Left renal pelvis (tissue), 4 donors: ENCODE measurements around the gene LZTS2. TPM values are rescaled to one million over a fixed set of nuclear protein-coding genes. Genes with fewer than 3 reads are reported as not detected.
"Not testable (repeated sequence)": the region's sequence is repeated elsewhere in the genome, so short reads cannot be mapped to it uniquely, and the experiment has no call there.

Source experiments
- DNase-seq, 4 donors: peaks; one replicate each; pipeline ENCODE4 v3.0.0-alpha.2; 2013; ENCODE audit warnings: low read depth in 4 of 4, low spot score in 3 of 4
- polyA plus RNA-seq, 4 donors: library from polyadenylated mRNA; unstranded; fragments of 120-200 nt; gene quantifications; one replicate each; pipeline ENCODE4 v1.2.1, GENCODE V29; 2013; ENCODE audit not compliant: insufficient read length in 4 of 4

LZTS2 gene, protein sequence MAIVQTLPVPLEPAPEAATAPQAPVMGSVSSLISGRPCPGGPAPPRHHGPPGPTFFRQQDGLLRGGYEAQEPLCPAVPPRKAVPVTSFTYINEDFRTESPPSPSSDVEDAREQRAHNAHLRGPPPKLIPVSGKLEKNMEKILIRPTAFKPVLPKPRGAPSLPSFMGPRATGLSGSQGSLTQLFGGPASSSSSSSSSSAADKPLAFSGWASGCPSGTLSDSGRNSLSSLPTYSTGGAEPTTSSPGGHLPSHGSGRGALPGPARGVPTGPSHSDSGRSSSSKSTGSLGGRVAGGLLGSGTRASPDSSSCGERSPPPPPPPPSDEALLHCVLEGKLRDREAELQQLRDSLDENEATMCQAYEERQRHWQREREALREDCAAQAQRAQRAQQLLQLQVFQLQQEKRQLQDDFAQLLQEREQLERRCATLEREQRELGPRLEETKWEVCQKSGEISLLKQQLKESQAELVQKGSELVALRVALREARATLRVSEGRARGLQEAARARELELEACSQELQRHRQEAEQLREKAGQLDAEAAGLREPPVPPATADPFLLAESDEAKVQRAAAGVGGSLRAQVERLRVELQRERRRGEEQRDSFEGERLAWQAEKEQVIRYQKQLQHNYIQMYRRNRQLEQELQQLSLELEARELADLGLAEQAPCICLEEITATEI
- polyA plus RNA-seq, result 10 to 100 TPM; 47.0 to 75.9 (median 48.5) TPM

DNA sequence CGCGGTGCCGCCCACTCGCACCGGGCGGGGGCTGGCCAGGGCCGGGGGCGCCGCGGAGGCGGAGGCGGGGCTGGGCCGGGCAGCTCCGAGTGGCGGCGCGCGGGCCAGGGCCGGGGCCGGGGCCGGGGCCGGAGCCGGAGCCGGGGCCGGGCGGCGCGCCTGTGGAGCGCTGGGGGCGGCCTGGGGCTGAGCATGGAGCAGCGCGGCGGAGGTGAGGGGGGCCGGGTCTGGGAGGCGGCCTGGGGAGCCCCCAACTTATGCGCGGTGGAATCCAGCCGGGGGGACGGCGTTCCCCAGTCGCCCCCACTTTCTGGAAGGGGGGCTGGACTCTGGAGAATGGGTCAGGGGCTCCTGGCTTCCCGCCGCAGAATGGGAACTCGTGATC, at the start of gene LZTS2:
Gene LZTS2, plus strand, starts transcription at position 67 of the 385 bp plus-strand sequence. CDS start 2,731 bp downstream, outside the sequence.
- no peak for DNase-seq

DNA sequence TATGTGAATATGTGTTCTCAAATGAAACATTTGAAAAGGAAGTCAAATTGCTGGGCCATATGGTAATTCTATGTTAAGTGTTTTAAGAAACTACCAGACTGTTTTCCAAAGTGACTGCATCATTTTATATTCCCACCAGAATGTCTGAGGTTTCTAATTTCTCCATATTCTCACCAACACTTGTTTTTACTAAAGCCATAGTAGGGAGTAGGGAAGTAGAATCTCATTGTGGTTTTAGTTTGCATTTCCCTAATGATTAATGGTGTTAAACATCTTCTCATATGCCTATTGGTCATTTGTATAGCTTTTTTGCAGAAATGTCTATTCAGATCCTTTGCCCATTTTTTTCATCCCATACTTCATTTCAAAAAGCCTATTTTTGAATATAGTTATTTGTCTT, 39.4 kb upstream of the LZTS2 start:
- DNase-seq, result no peak

DNA sequence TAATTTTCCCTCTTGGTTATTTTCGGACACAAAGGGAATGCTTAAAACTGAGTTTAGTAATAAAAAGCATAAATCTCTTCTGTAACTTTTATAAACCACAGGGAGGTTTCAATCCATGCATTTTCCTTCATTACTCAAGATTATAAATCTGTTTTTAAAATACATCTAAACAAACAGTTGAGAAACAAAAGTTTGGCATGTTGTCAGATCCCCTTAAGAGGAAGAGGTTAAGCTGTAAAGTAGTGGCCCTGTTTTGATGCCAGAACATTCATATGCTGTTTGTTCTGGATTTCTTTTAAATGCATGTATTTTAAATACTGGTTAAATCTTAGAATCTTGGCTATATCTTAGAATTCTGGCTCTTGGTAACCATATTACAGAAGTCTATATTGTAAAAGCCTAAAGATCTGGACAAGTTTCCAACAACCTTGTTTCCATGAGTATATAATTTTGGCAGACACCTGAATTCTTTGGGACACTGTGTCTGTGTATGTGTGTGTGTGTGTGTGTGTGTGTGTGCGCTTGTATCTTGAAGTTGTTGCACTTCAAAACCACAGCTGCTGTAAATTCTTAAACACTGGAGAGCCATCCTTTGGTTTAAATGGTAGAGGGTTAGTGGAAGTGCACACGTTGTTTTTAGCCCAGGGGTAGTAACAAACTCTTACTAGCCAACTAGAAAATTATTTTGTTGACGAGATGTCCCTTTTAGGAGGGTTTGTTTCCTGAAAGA, 37.1 kb upstream of the LZTS2 start:
- no peak for DNase-seq

DNA sequence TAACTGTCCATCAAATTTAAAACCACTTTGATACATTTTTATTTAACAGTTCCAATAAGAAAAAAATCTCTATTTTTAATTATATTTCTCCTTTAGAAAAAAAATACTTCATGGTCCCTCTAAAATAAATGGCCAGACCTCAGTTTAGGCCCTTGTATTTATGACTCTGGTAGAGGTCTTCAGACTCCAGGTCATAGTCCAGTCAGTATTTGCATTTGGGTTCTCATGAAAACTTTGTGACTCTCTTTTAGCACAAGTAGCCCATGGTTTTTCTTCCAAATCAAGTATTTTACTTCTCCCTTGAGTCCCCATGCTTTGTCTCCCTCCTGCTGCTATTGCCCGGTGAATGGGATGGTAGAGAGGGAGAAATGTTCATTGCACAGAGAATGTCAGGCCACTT, 35.8 kb upstream of the LZTS2 start:
- DNase-seq, result no peak

DNA sequence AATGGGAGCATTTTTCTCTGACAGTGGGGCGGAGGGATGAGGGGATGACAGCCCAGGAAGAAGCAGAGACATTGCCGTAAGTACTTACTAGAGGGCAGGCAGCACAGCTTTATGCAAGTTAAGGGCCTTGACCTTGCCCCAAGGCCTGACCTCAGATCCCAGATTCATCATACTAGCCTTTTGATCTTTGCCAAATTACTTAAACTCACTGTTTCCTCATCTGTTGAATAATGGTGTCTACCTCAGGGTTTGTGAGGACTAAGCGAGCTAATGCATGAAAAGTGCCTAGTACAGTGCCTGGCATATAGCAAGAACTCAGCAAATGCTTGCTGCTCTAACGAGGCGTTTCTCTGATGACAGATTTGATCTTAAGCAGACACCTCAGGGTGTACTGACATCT, 33.8 kb upstream of the LZTS2 start:
- no peak for DNase-seq

DNA sequence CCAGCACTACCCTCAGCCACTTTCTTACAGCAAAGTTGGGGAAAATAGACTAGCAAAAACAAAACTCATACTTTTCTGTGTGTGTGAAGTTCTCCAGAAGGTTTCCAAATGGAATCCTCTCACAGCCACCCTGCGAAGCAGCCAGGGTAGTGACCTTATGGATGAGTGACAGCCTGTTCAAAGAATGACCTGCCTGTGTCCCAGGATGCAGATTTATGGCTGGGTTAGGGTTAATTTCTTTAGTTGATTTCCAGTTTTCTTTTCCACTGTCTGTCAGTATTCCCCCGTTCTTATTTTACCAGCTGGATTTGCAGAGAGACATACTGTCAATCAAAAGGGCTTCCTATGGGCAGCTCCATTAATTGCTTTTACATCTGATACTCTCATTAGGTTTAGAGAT, 32.7 kb upstream of the LZTS2 start:
- no peak for DNase-seq

DNA sequence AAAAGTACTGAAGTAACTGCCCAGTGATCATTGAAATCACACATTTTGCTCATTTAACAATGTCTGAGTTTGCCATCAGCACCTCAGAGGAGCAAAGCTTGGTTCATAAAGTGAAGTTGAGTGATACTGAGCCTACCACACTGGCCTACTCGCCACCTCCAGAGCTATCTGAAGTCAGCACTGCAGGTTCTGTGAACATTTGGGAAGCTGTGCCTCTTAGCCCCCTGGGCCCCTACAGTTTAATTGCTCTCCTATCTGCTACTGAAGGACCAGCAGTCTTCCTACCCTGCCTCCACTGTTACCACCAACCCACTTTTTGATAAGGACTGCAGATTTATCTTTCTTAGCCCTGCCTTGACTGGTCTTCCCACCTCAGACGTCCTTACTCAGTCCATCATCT, 32.3 kb upstream of the LZTS2 start:
- DNase-seq, result no peak

DNA sequence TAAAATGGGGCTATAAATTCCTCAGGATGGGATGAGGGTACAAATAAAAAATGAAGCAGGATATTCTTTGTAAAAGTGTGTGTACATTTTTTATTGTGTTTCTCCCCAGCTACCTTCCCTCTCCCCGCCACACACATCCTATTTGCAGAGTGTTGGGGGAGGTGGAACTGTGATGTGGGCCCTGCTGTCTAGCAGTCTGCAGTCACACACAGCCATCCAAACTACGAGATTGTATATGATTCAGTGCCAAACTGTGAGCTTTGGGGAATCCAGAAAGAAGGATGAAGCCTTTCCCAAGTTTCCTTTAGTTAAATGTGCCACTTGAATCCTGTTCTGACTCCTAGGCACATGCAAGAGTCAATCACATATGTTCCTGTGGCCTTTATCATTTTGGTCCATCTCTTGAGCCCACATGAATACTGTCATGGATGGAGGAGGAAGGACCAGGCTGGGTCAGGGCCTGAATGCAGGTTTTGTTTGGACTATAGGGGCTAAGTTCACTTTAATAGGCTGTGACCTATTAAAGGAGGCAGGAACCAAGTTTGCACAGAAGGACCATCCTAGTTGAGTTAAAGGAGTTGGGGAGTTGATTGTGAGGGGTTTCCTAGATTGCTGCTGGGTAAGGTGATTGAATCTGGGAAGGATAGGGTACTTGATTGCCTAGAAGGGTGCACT, 31.4 kb upstream of the LZTS2 start:
- no peak for DNase-seq

DNA sequence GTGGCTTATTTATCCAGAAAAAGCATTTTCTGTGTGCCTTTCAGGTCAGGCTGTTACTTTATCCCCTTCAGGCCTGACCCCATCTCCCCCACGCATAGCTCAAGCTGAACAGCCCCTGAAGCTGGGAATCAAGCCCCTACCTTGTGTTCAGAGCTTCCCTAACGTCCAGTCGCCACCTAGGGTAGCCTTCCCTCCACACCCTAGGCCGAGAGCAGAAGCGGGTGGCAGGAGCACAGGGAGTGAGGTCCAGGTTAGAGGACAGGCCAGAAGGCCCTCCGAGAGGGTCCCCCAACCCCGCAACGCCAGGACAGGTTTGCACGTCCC, 30.8 kb upstream of the LZTS2 start:
- no peak for DNase-seq

DNA sequence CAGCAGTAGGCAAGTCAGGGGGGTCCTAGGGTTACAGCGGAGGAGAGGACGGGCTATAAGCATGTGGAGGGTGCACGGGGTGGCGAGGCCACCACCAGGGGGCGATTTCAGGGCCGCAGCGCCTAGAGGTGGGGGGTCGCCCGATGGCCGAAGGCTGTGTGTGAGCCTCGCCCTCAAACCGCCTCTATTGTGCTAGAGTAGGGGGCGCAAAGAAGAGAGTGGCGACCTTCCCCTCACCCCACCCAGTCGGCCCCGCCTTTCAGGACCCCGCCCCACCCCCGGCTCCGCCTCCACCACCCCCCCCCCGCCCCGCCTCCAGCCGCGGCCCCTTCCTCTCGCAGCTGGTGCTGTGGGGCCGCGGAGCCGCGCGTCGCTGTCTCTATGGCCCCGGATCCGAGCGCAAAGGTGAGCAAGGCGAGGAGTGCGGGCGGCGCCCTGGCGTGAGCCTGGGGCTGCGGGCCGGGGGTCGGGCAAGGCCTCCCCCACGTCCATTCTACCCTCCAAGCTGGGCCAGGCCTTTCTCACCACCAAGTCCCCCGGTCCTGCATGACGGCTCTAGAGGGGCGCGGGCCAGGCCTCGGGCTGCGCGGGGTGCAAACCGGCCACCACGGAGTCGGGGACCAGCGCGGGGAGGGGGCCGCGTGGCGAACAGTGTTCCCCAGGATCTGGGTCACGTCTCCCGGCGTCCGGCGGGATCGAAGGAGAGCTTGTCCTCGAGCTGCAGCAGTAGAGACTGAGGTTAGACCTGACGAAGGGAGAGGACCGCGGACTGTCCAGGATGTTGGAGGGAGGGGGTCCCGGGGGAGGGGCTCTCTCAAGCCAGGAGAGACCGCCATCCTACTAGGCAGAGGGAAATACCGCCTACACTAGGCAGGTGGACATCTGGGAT, 30.2 kb upstream of the LZTS2 start, which contains the start of gene SEMA4G:
Gene SEMA4G, plus strand, starts transcription at position 318 of the 889 bp plus-strand sequence. CDS start 3,409 bp downstream, outside the sequence.
- DNase-seq, result no peak

DNA sequence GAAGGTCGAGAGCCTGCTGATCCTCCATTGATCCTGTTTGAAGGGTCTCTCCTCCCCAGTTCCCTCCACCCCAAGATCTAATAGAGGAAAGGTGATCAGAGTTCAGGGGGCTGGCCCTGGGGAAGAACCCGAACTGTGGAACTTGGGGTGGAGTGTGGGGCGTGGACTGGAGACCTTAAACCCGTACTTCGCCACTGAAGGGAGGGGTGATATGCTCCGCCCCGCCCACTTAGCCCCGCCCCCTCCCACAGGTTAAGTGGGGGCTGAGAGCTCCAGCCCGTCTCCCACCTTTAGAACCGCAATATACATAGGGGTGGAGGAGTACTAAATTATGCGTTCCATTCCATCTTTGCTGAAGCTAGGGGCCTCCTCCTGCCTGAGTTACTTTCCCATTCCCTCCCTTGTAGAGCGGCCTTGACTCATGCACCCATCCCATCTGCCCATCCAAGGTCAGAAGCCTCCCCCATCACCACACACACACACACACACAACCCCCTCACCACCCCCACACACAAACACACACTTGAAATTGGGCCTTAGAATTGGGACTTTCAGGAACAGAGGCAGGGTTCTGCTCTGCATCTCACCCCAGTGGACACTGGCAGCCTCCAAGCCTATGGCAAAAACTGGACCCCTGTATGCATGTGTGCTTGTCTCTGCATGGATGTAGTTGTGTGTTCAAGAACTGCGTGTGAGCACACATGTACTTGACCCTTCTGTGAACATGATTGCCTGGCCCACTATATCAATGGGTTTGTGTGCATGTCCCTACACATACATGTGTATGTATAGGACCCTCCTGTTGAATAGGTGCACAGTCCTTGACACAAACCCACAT, 29.3 kb upstream of the LZTS2 start:
- no peak for DNase-seq

DNA sequence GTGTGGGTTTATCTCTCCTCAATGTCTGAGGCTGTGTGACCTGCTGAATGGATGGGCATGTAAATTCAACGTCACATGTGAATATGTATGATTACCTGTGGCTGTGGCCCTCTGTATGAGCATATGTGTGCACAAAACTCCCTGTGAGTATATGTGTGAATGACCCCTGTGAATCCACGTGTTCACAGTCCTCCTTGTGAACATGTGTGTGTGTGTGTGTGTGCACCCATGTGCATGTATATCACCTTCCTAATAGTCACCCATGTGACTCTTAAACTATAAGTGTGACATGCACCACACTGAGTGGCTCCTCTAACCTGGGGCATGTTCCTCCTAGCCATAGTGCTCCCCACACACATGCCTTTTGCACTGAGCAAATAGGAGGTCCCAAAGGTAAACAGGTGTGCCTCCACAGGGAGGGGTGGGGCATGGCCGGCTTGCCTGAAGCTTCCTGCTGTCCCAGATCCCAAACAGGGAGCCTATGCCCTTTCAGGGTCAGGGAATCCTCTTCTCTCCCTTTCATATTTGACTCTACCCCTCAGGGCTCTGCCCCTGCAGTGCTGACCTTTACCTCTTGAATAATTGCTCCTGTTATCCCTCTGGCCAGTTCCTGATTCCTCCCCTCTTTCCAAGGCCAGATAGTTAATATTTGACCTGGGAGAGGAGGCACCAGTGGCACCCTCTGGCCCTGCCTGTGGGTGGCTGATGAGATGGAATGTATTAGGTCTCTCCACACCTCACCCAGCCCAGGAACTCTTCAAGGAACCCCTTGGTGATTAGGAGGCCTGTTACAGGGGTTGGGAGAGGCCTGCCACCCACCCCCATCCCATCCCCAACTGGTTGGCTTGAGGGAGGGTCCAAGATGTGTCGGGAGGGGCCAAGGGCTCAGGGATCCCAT, 28.4 kb upstream of the LZTS2 start:
- DNase-seq, result no peak

DNA sequence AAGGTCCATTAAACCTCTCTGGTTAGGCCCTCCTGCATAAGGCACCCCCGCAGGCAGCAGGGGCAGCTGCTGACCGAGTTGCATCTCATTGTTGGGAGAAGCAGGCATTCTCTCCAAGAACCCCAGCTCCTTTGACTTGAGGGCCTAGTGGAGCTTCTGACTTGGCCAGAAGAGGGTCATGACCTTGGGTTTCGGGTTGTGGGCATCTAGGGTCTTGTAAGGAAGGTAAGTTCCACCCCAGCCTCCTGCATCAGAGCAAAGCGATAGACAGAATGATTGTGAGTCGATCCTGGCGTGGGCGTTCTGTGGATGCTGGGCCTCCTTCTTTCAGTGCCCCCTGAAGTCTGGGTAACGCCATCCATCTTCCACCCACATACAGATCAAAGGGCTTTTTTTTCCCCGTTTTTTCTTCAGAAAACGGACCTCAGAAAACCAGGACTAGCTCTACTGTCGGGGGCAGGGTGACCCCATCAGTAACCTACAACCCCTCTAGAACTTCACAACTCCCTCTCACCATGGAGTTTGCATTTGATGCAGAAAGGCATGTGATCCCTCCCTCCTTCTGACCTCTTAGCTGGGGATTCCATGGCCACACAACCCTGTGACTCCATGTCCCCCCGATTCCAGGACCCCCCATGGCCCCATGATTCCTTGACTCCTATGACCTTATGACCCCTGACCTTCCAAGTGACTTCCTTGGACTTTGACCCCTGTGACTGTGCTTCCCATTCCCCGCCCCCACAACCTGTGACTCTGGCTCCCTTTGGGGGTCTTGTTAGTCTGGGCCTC, 27.3 kb upstream of the LZTS2 start:
- no peak for DNase-seq

DNA sequence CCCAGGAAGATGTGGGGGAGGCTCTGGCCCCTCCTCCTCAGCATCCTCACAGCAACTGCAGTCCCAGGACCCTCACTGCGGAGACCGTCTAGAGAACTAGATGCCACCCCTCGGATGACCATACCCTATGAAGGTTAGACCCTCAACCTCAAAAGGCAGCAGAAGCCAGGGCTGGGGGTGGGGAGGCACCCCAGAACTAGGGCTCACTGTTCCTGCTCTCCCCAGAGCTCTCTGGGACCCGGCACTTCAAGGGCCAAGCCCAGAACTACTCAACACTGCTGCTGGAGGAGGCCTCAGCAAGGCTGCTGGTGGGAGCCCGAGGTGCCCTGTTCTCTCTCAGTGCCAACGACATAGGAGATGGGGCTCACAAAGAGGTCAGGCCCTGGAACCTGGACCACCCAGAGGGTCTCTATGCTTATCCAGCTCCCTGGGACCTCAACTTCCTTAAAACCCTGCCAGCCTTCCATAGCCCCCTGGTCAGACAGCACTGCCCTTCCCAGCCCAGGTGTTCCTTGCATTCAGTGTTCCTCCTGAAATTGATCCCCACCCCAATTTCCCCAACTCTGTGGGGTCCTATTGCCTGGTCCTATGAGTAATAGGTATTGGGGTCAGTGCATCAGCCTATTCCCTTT, 26.6 kb upstream of the LZTS2 start:
- no peak for DNase-seq

DNA sequence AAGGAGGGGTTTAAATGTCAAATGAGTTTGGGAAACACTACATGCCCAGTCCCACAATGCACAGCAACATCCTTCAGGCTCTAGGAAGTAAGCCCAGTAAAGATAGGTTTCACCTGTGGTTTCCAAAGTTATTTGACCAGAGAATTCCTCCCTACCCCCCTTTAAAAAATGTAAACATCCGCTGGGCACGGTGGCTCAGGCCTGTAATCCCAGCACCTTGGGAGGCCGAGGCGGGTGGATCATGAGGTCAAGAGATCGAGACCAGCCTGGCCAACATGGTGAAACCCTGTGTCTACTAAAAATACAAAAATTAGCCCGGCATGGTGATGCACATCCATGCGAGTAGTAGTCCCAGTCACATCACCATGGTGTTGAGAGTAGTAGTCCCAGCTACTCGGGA, 24.2 kb upstream of the LZTS2 start:
- DNase-seq, result not testable (repeated sequence)

DNA sequence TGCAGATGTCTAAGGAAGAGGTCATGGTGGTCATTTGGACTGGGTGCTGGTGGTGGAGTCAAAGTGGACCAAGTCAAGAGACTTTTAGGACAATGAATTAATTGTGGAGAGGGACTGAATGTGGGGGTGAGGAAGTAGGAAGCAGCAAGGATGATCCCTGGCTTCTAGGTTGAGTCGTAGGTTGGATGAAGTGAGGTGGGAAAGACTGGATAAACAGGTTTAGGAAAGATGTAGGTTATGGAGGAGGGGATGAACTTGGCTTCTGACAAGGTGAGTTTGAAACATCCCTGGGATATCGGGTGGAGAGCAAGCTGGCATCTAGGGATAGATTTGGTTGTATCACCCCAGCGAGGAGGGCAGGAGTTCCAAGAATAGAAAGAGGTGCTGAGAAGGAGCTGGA, 22.7 kb upstream of the LZTS2 start:
- DNase-seq, result no peak

DNA sequence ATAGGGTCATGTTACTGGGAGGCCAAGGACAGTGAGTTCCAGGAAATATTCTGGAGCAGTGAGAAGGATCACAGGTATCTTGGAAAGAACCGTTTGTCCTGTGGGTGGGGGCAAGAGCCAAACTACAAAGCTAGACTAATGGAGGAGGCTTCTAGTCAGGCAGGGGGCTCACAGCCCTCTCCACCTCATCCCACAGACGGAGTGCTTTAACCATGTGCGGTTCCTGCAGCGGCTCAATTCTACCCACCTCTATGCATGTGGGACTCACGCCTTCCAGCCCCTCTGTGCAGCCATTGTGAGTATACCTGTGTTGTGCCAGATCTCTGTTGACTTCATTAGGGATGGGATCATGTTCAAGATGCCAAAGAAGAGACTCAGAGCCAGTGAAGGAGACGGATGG, 22.2 kb upstream of the LZTS2 start:
- no peak for DNase-seq
